CD4-positive, alpha-beta T cell treated with Interleukin-17A for 1 hour (primary cell): Measurements from ENCODE around the gene SIRPB2.

Experiments
- DNase-seq: peaks from one replicate; pipeline ENCODE4 v3.0.0-alpha.2; 2020

Gene SIRPB2

GRCh38 chr20:1438361-1438760 lies 52.9 kb downstream of the SIRPB2 start:
- no peak for DNase-seq

GRCh38 chr20:1437235-1437904 lies 53.9 kb downstream of the SIRPB2 start:
- peak; percentile 83 for DNase-seq

DNA sequence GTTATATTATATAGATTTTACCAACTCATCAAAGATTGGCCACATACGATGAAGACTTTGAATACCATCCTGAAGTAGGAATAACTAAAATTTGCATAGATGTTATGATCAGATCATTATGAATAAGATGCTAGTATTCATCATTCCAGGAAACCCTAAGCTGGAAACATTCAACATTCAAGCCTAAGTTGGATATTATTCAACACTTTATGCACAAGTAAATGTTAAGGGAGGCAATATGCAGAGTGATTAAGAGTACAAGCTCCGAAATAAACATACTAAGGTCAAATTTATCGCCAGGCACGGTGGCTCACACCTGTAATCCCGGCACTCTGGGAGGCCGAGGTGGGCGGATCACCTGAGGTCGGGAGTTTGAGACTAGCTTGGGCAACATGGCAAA lies 55.0 kb downstream of the SIRPB2 start:
- no peak for DNase-seq

GRCh38 chr20:1435337-1435699 lies 55.9 kb downstream of the SIRPB2 start:
- DNase-seq: no peak

DNA sequence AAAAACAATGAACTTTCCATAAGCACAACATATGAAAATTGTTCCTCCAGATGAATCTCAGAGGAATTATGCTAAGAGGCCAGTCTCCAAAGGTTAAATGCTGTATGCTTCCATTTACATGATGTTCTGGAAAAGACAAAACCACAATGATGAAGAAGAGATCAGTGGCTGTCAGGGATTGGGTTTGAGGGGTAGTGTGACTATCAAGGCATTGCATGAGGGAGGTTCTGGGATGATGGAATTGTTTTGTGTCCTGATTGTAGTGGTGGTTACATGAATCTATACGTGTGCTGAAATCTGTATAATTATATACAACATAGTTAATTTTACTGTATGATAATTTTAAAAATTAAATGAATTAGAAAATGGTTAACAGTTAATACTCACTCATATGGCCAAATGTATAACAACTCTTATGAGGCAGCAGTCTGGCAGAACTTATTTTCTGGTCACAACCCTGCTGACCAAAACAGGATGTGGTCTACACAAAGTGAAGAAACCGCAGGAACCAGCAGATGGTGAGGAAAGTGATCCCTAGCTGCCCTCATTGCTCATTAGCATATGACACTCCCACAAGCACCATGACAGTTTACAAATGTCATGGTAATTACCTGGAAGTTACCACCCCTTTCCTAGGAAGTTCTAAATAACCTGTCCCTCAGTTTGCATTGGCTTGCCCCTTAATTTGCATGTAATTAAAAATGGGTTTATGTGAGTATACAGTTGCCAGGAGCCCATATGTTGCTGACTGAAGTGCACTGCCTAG lies 56.5 kb downstream of the SIRPB2 start:
- DNase-seq: peak; percentile 82

GRCh38 chr20:1431158-1431557 lies 60.1 kb downstream of the SIRPB2 start:
- no peak for DNase-seq

DNA sequence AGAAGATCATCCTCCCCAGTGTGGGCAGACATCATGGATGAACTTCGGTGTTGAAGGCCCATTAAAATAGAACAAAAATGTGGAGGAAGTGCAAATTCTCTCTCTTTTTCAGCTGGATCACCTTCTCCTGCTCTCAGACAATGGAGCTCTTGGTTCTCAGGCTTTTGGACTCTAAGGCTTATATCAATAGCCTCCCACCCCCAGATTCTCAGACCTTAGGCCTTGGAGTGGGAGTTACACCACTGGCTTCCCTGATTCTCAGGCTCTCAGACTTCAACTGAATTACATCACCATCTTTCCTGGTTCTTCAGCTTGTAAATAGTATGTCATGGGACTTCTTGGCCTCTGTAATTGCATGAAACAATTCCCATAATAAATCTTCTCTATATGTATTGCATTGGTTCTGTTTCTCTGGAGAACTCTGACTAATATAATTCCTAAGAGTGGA lies 61.2 kb downstream of the SIRPB2 start:
- no peak for DNase-seq

GRCh38 chr20:1429143-1429728 lies 62.0 kb downstream of the SIRPB2 start:
- no peak for DNase-seq

DNA sequence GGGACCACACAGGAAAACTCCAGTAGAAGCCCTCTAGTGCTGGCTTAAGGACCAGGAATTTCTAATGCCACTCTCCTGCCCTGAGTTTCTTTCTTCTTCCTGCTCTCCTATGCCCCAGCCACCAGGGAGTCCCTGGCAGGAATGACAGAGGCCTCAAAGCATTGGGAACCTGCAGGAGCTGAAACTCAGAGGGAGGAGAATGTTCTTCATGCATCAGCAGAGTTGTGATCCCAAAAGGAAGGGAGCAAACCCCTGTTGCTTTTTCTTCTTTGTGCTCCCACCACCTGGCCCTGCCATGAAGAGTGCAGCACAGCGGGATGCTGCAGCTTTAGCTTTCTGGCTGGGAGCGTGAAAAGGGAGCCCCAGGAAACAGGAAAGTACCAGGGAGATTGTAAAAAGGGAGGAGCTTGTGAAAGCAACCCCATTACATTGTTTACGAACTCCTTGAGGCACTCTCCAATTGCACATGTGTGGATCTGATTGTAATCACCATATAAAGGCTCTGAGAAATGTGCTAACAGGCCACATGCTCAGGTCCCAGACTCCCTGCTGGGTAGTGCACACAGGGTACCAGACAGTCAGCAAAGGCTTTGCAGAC lies 63.7 kb downstream of the SIRPB2 start:
- DNase-seq: no peak

- no peak for DNase-seq
Observed at GRCh38 chr20:1426231-1426849, 64.9 kb downstream of the SIRPB2 start.
